SK-N-SH treated with all-trans-retinoic acid at 6 μM for 48 hours (cell line): Measurements from ENCODE around the gene PWWP2B.

Source experiments
- ARNTL ChIP-seq: fragments of 450-650 bp; formaldehyde crosslinking; IDR thresholded peaks from 2 replicates; pipeline ENCODE4 v1.5.0; 2020; ENCODE audit warnings: low read depth, mild to moderate bottlenecking, moderate library complexity, borderline replicate concordance
- CREB5 ChIP-seq: fragments of 250-450 bp; sonication (Bioruptor Pico); IDR thresholded peaks from 2 replicates; pipeline ENCODE4 v1.5.1; 2020; ENCODE audit warnings: low read depth, mild to moderate bottlenecking, moderate library complexity
- CSDC2 ChIP-seq: fragments of 250-450 bp; sonication (Bioruptor Pico); IDR thresholded peaks from 2 replicates; pipeline ENCODE4 v1.5.0; 2020; ENCODE audit warnings: mild to moderate bottlenecking, moderate library complexity
- ESRRG ChIP-seq: fragments of 250-450 bp; sonication (Bioruptor Pico); IDR thresholded peaks from 2 replicates; pipeline ENCODE4 v1.6.1; 2021; ENCODE audit warnings: mild to moderate bottlenecking
- ZC3H10 ChIP-seq: fragments of 250-450 bp; sonication (Bioruptor Pico); IDR thresholded peaks from 2 replicates; pipeline ENCODE4 v1.5.1; 2021; ENCODE audit warnings: mild to moderate bottlenecking, moderate library complexity
- ZFP3 ChIP-seq: fragments of 250-450 bp; sonication (Bioruptor Pico); IDR thresholded peaks from 2 replicates; pipeline ENCODE4 v1.5.0; 2020; ENCODE audit warnings: mild to moderate bottlenecking, moderate library complexity
- ZFP30 ChIP-seq: fragments of 450-650 bp; formaldehyde crosslinking; IDR thresholded peaks from 2 replicates; pipeline ENCODE4 v1.5.0; 2022; ENCODE audit warnings: mild to moderate bottlenecking, moderate library complexity
- ZNF565 ChIP-seq: fragments of 450-650 bp; formaldehyde crosslinking; conservative IDR thresholded peaks from 2 replicates; pipeline ENCODE4 v1.5.0; 2020; ENCODE audit warnings: low read depth, mild to moderate bottlenecking, moderate library complexity
- TF ChIP-seq, protein P1 (sequence below): fragments of 250-450 bp; sonication (Bioruptor Pico); IDR thresholded peaks from 2 replicates; pipeline ENCODE4 v1.8.0; 2020; ENCODE audit warnings: mild to moderate bottlenecking, moderate library complexity, borderline replicate concordance

DNA sequence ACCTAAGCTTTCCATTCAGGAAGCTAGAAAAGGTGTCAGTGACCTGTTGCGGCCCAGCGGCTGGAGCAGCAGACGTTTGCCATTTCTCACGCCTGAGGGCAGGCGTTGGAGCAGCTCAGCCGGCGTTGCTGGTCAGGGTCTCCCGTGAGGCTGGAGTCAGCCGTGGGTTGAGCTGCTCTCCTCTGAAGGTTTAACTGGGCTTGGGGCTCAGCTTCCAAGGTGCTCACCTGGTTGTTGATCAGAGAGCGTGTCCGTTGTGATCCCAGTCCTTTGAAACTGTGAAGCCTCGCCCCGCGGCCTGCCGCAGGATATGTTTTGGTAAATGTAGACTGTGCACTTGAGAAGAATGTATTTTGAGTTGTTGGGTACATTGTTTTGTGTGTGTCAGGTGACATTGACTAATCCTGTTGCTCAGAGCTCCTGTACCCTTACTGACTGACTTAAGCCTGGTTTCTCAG, 20.6 kb upstream of the PWWP2B start:
- TF ChIP-seq CREB5 (no peak), ZFP30 (no peak), CSDC2 (CRISPR knock-in tag) (no peak), ARNTL (CRISPR knock-in tag) (no peak), ZC3H10 (CRISPR knock-in tag) (no peak), ESRRG (CRISPR knock-in tag) (no peak), ZFP3 (CRISPR knock-in tag) (no peak), ZNF565 (CRISPR knock-in tag) (no peak)
- TF ChIP-seq, protein P1, sequence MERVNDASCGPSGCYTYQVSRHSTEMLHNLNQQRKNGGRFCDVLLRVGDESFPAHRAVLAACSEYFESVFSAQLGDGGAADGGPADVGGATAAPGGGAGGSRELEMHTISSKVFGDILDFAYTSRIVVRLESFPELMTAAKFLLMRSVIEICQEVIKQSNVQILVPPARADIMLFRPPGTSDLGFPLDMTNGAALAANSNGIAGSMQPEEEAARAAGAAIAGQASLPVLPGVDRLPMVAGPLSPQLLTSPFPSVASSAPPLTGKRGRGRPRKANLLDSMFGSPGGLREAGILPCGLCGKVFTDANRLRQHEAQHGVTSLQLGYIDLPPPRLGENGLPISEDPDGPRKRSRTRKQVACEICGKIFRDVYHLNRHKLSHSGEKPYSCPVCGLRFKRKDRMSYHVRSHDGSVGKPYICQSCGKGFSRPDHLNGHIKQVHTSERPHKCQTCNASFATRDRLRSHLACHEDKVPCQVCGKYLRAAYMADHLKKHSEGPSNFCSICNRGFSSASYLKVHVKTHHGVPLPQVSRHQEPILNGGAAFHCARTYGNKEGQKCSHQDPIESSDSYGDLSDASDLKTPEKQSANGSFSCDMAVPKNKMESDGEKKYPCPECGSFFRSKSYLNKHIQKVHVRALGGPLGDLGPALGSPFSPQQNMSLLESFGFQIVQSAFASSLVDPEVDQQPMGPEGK = no peak
